Left ventricle myocardium inferior (tissue), 1 donor: ENCODE measurements around the gene RHOH. TPM values are rescaled to one million over a fixed set of nuclear protein-coding genes. Genes with fewer than 3 reads are reported as not detected.

Experiments used
- DNase-seq: peaks from one replicate; pipeline ENCODE4 v3.0.0-alpha.2; 2020
- H3K27ac ChIP-seq: fragments of 200-600 bp; replicated peaks from 2 replicates; pipeline ENCODE4 v1.8.0; 2021
- H3K27me3 ChIP-seq: fragments of 200-600 bp; 2 replicates; pipeline ENCODE4 v1.8.0; 2021; ENCODE audit warnings: low read depth
- H3K36me3 ChIP-seq: fragments of 200-600 bp; 2 replicates; pipeline ENCODE4 v1.8.0; 2021
- H3K4me1 ChIP-seq: fragments of 200-600 bp; 2 replicates; pipeline ENCODE4 v1.8.0; 2021
- H3K4me3 ChIP-seq: fragments of 200-600 bp; 2 replicates; pipeline ENCODE4 v1.8.0; 2021; ENCODE audit warnings: mild to moderate bottlenecking, moderate library complexity
- H3K9me3 ChIP-seq: fragments of 200-600 bp; replicated peaks from 2 replicates; pipeline ENCODE4 v1.8.0; 2021
- CTCF ChIP-seq: fragments of 200-600 bp; IDR thresholded peaks from 2 replicates; pipeline ENCODE4 v1.8.0; 2021; ENCODE audit warnings: antibody characterized with exemption, mild to moderate bottlenecking, borderline replicate concordance
- intact Hi-C: fragments of 100-400 bp; cut with micrococcal nuclease; formaldehyde crosslinking; loops from one replicate; pipeline ENCODE4 v1.11.0; 2022
- total RNA-seq: library from RNA; stranded (reverse); fragmentation: NEBNext Ultra II Directional; extraction: Animal tissue kit (Norgen Biotek cat#: 25700); gene quantifications from one replicate; pipeline ENCODE4 v1.2.1, GENCODE V29; 2021
- donor health status: DM: no; HTN: yes; CAD: no; lungs with severe emphysema.

Gene RHOH
- total RNA-seq, 1 donor from 2014 or later, result 0.41 TPM

GRCh38 chr4:40190019-40190418 lies 6.8 kb upstream of the RHOH start:
- H3K9me3 ChIP-seq, result no peaks in the 10 kb centered on the region
- no peak for TF ChIP-seq CTCF
- H3K27me3 ChIP-seq, result peaks cover 19% of the 10 kb centered on the region
- intact Hi-C loops, result no loop called here
- no peaks in the 10 kb centered on the region for H3K36me3 ChIP-seq
- no peak overlapping the region for H3K27ac ChIP-seq
- no peak overlapping the region for H3K4me3 ChIP-seq
- DNase-seq, result no peak
- no peaks in the 10 kb centered on the region for H3K4me1 ChIP-seq

GRCh38 chr4:40190465-40190864 lies 6.4 kb upstream of the RHOH start:
- Histone ChIP-seq H3K27ac (no peak overlapping the region), H3K36me3 (no peaks in the 10 kb centered on the region), H3K9me3 (no peaks in the 10 kb centered on the region), H3K4me1 (no peaks in the 10 kb centered on the region), H3K27me3 (peaks cover 23% of the 10 kb centered on the region), H3K4me3 (no peak overlapping the region)
- intact Hi-C loops, result no loop called here
- DNase-seq, result no peak
- no peak for TF ChIP-seq CTCF

GRCh38 chr4:40190880-40191815 lies 5.7 kb upstream of the RHOH start:
- no peak overlapping the region for H3K27ac ChIP-seq

GRCh38 chr4:40192114-40193015 lies 4.5 kb upstream of the RHOH start:
- no peak overlapping the region for H3K27ac ChIP-seq
- H3K4me3 ChIP-seq, result no peak overlapping the region
- no peak for TF ChIP-seq CTCF
- H3K36me3 ChIP-seq, result no peaks in the 10 kb centered on the region
- H3K27me3 ChIP-seq, result peaks cover 40% of the 10 kb centered on the region
- intact Hi-C loops, result no loop called here
- no peaks in the 10 kb centered on the region for H3K4me1 ChIP-seq
- H3K9me3 ChIP-seq, result no peaks in the 10 kb centered on the region
- no peak for DNase-seq

More at GRCh38 chr4:40190880-40191815, 5.7 kb upstream of the RHOH start:
- no peak for DNase-seq
- Histone ChIP-seq H3K9me3 (no peaks in the 10 kb centered on the region), H3K36me3 (no peaks in the 10 kb centered on the region), H3K4me3 (no peak overlapping the region), H3K4me1 (no peaks in the 10 kb centered on the region), H3K27me3 (peaks cover 30% of the 10 kb centered on the region)
- intact Hi-C loops, result no loop called here
- no peak for TF ChIP-seq CTCF

- no peak for DNase-seq
- Histone ChIP-seq H3K9me3 (no peaks in the 10 kb centered on the region), H3K36me3 (no peaks in the 10 kb centered on the region), H3K4me1 (no peaks in the 10 kb centered on the region), H3K27me3 (peaks cover 48% of the 10 kb centered on the region), H3K4me3 (no peak overlapping the region), H3K27ac (no peak overlapping the region)
- TF ChIP-seq CTCF, result no peak
- intact Hi-C loops, result no loop called here
Observed at GRCh38 chr4:40193016-40193571, 3.7 kb upstream of the RHOH start.
